Femur (tissue), 1 donor: ENCODE results near the gene EPHA6.
"Not testable (repeated sequence)": the region's sequence is repeated elsewhere in the genome, so short reads cannot be mapped to it uniquely, and the experiment has no call there.

Experiments
- DNase-seq: peaks from one replicate; pipeline ENCODE4 v3.0.0-alpha.2; 2017

EPHA6 gene

GRCh38 chr3:97485206-97485605 is 670.8 kb downstream of the EPHA6 start:
- no peak for DNase-seq

GRCh38 chr3:97487587-97487986 is 673.2 kb downstream of the EPHA6 start:
- no peak for DNase-seq

- no peak for DNase-seq
Observed at GRCh38 chr3:97488741-97489140, 674.3 kb downstream of the EPHA6 start.

- DNase-seq, result no peak
Observed at GRCh38 chr3:97495896-97496295, 681.5 kb downstream of the EPHA6 start.

- no peak for DNase-seq
Observed at GRCh38 chr3:97497138-97497537, 682.7 kb downstream of the EPHA6 start.

- DNase-seq, result no peak
Observed at GRCh38 chr3:97504463-97504862, 690.1 kb downstream of the EPHA6 start.

- no peak for DNase-seq
Observed at GRCh38 chr3:97510795-97511194, 696.4 kb downstream of the EPHA6 start.

- no peak for DNase-seq
Observed at GRCh38 chr3:97515076-97515475, 700.7 kb downstream of the EPHA6 start.

- no peak for DNase-seq
Observed at GRCh38 chr3:97530691-97531090, 716.3 kb downstream of the EPHA6 start.

- DNase-seq, result not testable (repeated sequence)
Observed at GRCh38 chr3:97547573-97547972, 733.2 kb downstream of the EPHA6 start.

GRCh38 chr3:97550408-97550807 is 736.0 kb downstream of the EPHA6 start:
- no peak for DNase-seq

- DNase-seq, result no peak
Observed at GRCh38 chr3:97552186-97552585, 737.8 kb downstream of the EPHA6 start.

- no peak for DNase-seq
Observed at GRCh38 chr3:97575742-97576141, 761.3 kb downstream of the EPHA6 start.

GRCh38 chr3:97576221-97576620 is 761.8 kb downstream of the EPHA6 start:
- DNase-seq, result no peak

- no peak for DNase-seq
Observed at GRCh38 chr3:97579365-97579764, 765.0 kb downstream of the EPHA6 start.

GRCh38 chr3:97610626-97611025 is 796.2 kb downstream of the EPHA6 start:
- DNase-seq, result no peak

GRCh38 chr3:97612632-97613031 is 798.2 kb downstream of the EPHA6 start:
- no peak for DNase-seq

- no peak for DNase-seq
Observed at GRCh38 chr3:97613139-97613538, 798.7 kb downstream of the EPHA6 start.

GRCh38 chr3:97620514-97620913 is 806.1 kb downstream of the EPHA6 start:
- not testable (repeated sequence) for DNase-seq

- no peak for DNase-seq
Observed at GRCh38 chr3:97636465-97636864, 822.1 kb downstream of the EPHA6 start.

GRCh38 chr3:97646932-97647331 is 832.5 kb downstream of the EPHA6 start:
- no peak for DNase-seq

GRCh38 chr3:97647441-97647982 is 833.1 kb downstream of the EPHA6 start:
- DNase-seq, result no peak

GRCh38 chr3:97655971-97656370 is 841.6 kb downstream of the EPHA6 start:
- DNase-seq, result no peak

GRCh38 chr3:97656638-97657037 is 842.2 kb downstream of the EPHA6 start:
- DNase-seq, result no peak

- DNase-seq, result no peak
Observed at GRCh38 chr3:97658668-97659285, 844.4 kb downstream of the EPHA6 start.
